ENCODE results near the gene ARRB2. TPM values are rescaled to one million over a fixed set of nuclear protein-coding genes. Genes with fewer than 3 reads are reported as not detected.

Gene ARRB2
- polyA plus RNA-seq, 4 donors = 43.8 to 131 (median 110) TPM

- FAIRE-seq (no peak), DNase-seq (peak; percentile 84 to 85)
- Histone ChIP-seq H3K9me3 (ENCODE audit: control insufficient read depth in 2 of 2, insufficient read depth in 1 of 2, low read depth in 1 of 2, low read length in 1 of 2) (no peaks in the 10 kb centered on the region), H3K27ac (ENCODE audit: low read depth in 1 of 3, low read length in 2 of 3) (peak overlapping the region; percentile 55 to 84 (median 82)), H3K36me3 (ENCODE audit: control insufficient read depth in 3 of 3, insufficient read depth in 2 of 3, low read depth in 1 of 3, low read length in 3 of 3) (peaks cover 2 to 26% (median 2%) of the 10 kb centered on the region in 3 donors), H3K4me3 (ENCODE audit: low read depth in 1 of 3, low read length in 3 of 3) (peak overlapping the region; percentile 55 to 79 (median 73)), H3K4me1 (ENCODE audit: control insufficient read depth in 3 of 3, insufficient read depth in 2 of 3, low read depth in 1 of 3, low read length in 2 of 3) (peaks cover 0 to 21% (median 0%) of the 10 kb centered on the region in 3 donors), H3K27me3 (ENCODE audit: control insufficient read depth in 3 of 3, insufficient read depth in 3 of 3, low read length in 3 of 3) (peaks cover 0 to 24% (median 0%) of the 10 kb centered on the region in 3 donors)
- 5 to 16% (median 10%) methylated on average over 41 of the region's 41 CpGs for WGBS, 3 donors
Measured at GRCh38 chr17:4738136-4739121, 28.0 kb downstream of the ARRB2 start.

GRCh38 chr17:4739122-4740024 lies 28.9 kb downstream of the ARRB2 start, which contains the start of the genes CXCL16 and ZMYND15:
Gene CXCL16 (minus strand): TSS chr17:4739928. CDS start chr17:4739339, 589 bp downstream.
Gene ZMYND15 (plus strand): TSS chr17:4739833. CDS start chr17:4740549, 716 bp downstream.
- H3K27me3 ChIP-seq (ENCODE audit: control insufficient read depth in 3 of 3, insufficient read depth in 3 of 3, low read length in 3 of 3) = peaks cover 0 to 32% (median 0%) of the 10 kb centered on the region in 3 donors
- FAIRE-seq (no peak), DNase-seq (peak; percentile 77 to 90)
- WGBS, 3 donors = 0 to 1% (median 1%) methylated on average over 73 to 100 of the region's 100 CpGs
- peaks cover 0 to 18% (median under 1%) of the 10 kb centered on the region in 3 donors for H3K36me3 ChIP-seq (ENCODE audit: control insufficient read depth in 3 of 3, insufficient read depth in 2 of 3, low read depth in 1 of 3, low read length in 3 of 3)
- peaks cover 0 to 21% (median 0%) of the 10 kb centered on the region in 3 donors for H3K4me1 ChIP-seq (ENCODE audit: control insufficient read depth in 3 of 3, insufficient read depth in 2 of 3, low read depth in 1 of 3, low read length in 2 of 3)
- peak within 1 kb of the TSS; percentile 55 to 79 (median 73) for H3K4me3 ChIP-seq (ENCODE audit: low read depth in 1 of 3, low read length in 3 of 3)
- peak within 1 kb of the TSS; percentile 55 to 84 (median 82) for H3K27ac ChIP-seq (ENCODE audit: low read depth in 1 of 3, low read length in 2 of 3)
- H3K9me3 ChIP-seq (ENCODE audit: control insufficient read depth in 2 of 2, insufficient read depth in 1 of 2, low read depth in 1 of 2, low read length in 1 of 2) = no peaks in the 10 kb centered on the region

GRCh38 chr17:4740025-4740351 lies 29.6 kb downstream of the ARRB2 start:
- Histone ChIP-seq H3K36me3 (ENCODE audit: control insufficient read depth in 3 of 3, insufficient read depth in 2 of 3, low read depth in 1 of 3, low read length in 3 of 3) (peaks cover 0 to 16% (median 0%) of the 10 kb centered on the region in 3 donors), H3K9me3 (ENCODE audit: control insufficient read depth in 2 of 2, insufficient read depth in 1 of 2, low read depth in 1 of 2, low read length in 1 of 2) (no peaks in the 10 kb centered on the region), H3K4me3 (ENCODE audit: low read depth in 1 of 3, low read length in 3 of 3) (peak overlapping the region; percentile 55 to 79 (median 73)), H3K4me1 (ENCODE audit: control insufficient read depth in 3 of 3, insufficient read depth in 2 of 3, low read depth in 1 of 3, low read length in 2 of 3) (peaks cover 0 to 25% (median 1%) of the 10 kb centered on the region in 3 donors), H3K27me3 (ENCODE audit: control insufficient read depth in 3 of 3, insufficient read depth in 3 of 3, low read length in 3 of 3) (peaks cover 0 to 38% (median 3%) of the 10 kb centered on the region in 3 donors), H3K27ac (ENCODE audit: low read depth in 1 of 3, low read length in 2 of 3) (peak overlapping the region in 2 of 3 donors; percentile 12 to 51)
- no peak for DNase-seq
- 4 to 9% (median 6%) methylated on average over 13 of the region's 13 CpGs for WGBS, 3 donors
- FAIRE-seq = no peak

- no peak for FAIRE-seq
- H3K4me3 ChIP-seq (ENCODE audit: low read depth in 1 of 3, low read length in 3 of 3) = no peak overlapping the region
- H3K4me1 ChIP-seq (ENCODE audit: control insufficient read depth in 3 of 3, insufficient read depth in 2 of 3, low read depth in 1 of 3, low read length in 2 of 3) = peaks cover 0 to 30% (median 3%) of the 10 kb centered on the region in 3 donors
- H3K27ac ChIP-seq (ENCODE audit: low read depth in 1 of 3, low read length in 2 of 3) = no peak overlapping the region
- no peaks in the 10 kb centered on the region for H3K9me3 ChIP-seq (ENCODE audit: control insufficient read depth in 2 of 2, insufficient read depth in 1 of 2, low read depth in 1 of 2, low read length in 1 of 2)
- DNase-seq = no peak
- peaks cover 0 to 13% (median 0%) of the 10 kb centered on the region in 3 donors for H3K36me3 ChIP-seq (ENCODE audit: control insufficient read depth in 3 of 3, insufficient read depth in 2 of 3, low read depth in 1 of 3, low read length in 3 of 3)
- peaks cover 0 to 44% (median 3%) of the 10 kb centered on the region in 3 donors for H3K27me3 ChIP-seq (ENCODE audit: control insufficient read depth in 3 of 3, insufficient read depth in 3 of 3, low read length in 3 of 3)
- 95 to 96% (median 96%) methylated on average over 8 of the region's 8 CpGs for WGBS, 3 donors
Measured at GRCh38 chr17:4740584-4740983, 30.2 kb downstream of the ARRB2 start.

- Histone ChIP-seq H3K27me3 (ENCODE audit: control insufficient read depth in 3 of 3, insufficient read depth in 3 of 3, low read length in 3 of 3) (peaks cover 0 to 53% (median 3%) of the 10 kb centered on the region in 3 donors), H3K4me3 (ENCODE audit: low read depth in 1 of 3, low read length in 3 of 3) (no peak overlapping the region), H3K36me3 (ENCODE audit: control insufficient read depth in 3 of 3, insufficient read depth in 2 of 3, low read depth in 1 of 3, low read length in 3 of 3) (peaks cover 0 to 13% (median 0%) of the 10 kb centered on the region in 3 donors), H3K27ac (ENCODE audit: low read depth in 1 of 3, low read length in 2 of 3) (no peak overlapping the region), H3K4me1 (ENCODE audit: control insufficient read depth in 3 of 3, insufficient read depth in 2 of 3, low read depth in 1 of 3, low read length in 2 of 3) (peaks cover 0 to 25% (median 3%) of the 10 kb centered on the region in 3 donors), H3K9me3 (ENCODE audit: control insufficient read depth in 2 of 2, insufficient read depth in 1 of 2, low read depth in 1 of 2, low read length in 1 of 2) (no peaks in the 10 kb centered on the region)
- 91 to 98% (median 91%) methylated on average over 6 to 8 of the region's 8 CpGs for whole genome bisulfite sequencing, 3 donors
- DNase-seq (no peak), FAIRE-seq (no peak)
Measured at GRCh38 chr17:4741544-4741943, 31.1 kb downstream of the ARRB2 start.

- DNase-seq (no peak), FAIRE-seq (no peak)
- peaks cover 0 to 54% (median 3%) of the 10 kb centered on the region in 3 donors for H3K27me3 ChIP-seq (ENCODE audit: control insufficient read depth in 3 of 3, insufficient read depth in 3 of 3, low read length in 3 of 3)
- no peaks in the 10 kb centered on the region for H3K9me3 ChIP-seq (ENCODE audit: control insufficient read depth in 2 of 2, insufficient read depth in 1 of 2, low read depth in 1 of 2, low read length in 1 of 2)
- 87 to 93% (median 92%) methylated on average over 9 of the region's 9 CpGs for WGBS, 3 donors
- no peak overlapping the region for H3K27ac ChIP-seq (ENCODE audit: low read depth in 1 of 3, low read length in 2 of 3)
- H3K36me3 ChIP-seq (ENCODE audit: control insufficient read depth in 3 of 3, insufficient read depth in 2 of 3, low read depth in 1 of 3, low read length in 3 of 3) = peaks cover 0 to 9% (median 0%) of the 10 kb centered on the region in 3 donors
- H3K4me3 ChIP-seq (ENCODE audit: low read depth in 1 of 3, low read length in 3 of 3) = no peak overlapping the region
- peaks cover 0 to 25% (median 3%) of the 10 kb centered on the region in 3 donors for H3K4me1 ChIP-seq (ENCODE audit: control insufficient read depth in 3 of 3, insufficient read depth in 2 of 3, low read depth in 1 of 3, low read length in 2 of 3)
Measured at GRCh38 chr17:4742133-4742532, 31.7 kb downstream of the ARRB2 start.

GRCh38 chr17:4742629-4743028 lies 32.2 kb downstream of the ARRB2 start:
- H3K4me3 ChIP-seq (ENCODE audit: low read depth in 1 of 3, low read length in 3 of 3) = no peak overlapping the region
- no peak for FAIRE-seq
- no peak overlapping the region for H3K27ac ChIP-seq (ENCODE audit: low read depth in 1 of 3, low read length in 2 of 3)
- H3K9me3 ChIP-seq (ENCODE audit: control insufficient read depth in 2 of 2, insufficient read depth in 1 of 2, low read depth in 1 of 2, low read length in 1 of 2) = no peaks in the 10 kb centered on the region
- 80 to 87% (median 82%) methylated on average over 10 of the region's 10 CpGs for WGBS, 3 donors
- peaks cover 0 to 25% (median 3%) of the 10 kb centered on the region in 3 donors for H3K4me1 ChIP-seq (ENCODE audit: control insufficient read depth in 3 of 3, insufficient read depth in 2 of 3, low read depth in 1 of 3, low read length in 2 of 3)
- H3K27me3 ChIP-seq (ENCODE audit: control insufficient read depth in 3 of 3, insufficient read depth in 3 of 3, low read length in 3 of 3) = peaks cover 0 to 54% (median 3%) of the 10 kb centered on the region in 3 donors
- H3K36me3 ChIP-seq (ENCODE audit: control insufficient read depth in 3 of 3, insufficient read depth in 2 of 3, low read depth in 1 of 3, low read length in 3 of 3) = peaks cover 0 to 7% (median 0%) of the 10 kb centered on the region in 3 donors
- DNase-seq = no peak

Data from small intestine (tissue), 7 donors.